Activated CD4-positive, alpha-beta T cell treated with anti-CD3 and anti-CD28 coated beads, Interleukin-2, amount 10 ng/mL, durations not matched to agents 7 days and 5 days (primary cell): ENCODE measurements around the gene KIAA0513. TPM values are rescaled to one million over a fixed set of nuclear protein-coding genes. Genes with fewer than 3 reads are reported as not detected.

Source experiments
- CTCF ChIA-PET: fragments of 350-600 bp; sonication (Branson Sonifier 250); formaldehyde crosslinking; loops from one replicate; lab custom pipeline; 2021; ENCODE audit warnings: antibody characterized with exemption; lab: Charles Lee
- POLR2A ChIA-PET: fragments of 350-600 bp; sonication (Branson Sonifier 250); formaldehyde crosslinking; loops from one replicate; lab custom pipeline; 2021; ENCODE audit warnings: antibody characterized with exemption; lab: Charles Lee
- DNase-seq: peaks from one replicate; pipeline ENCODE4 v3.0.0-alpha.2; 2020
- H3K27ac Mint-ChIP-seq: one replicate; pipeline ENCODE4 v1.8.0; 2021; ENCODE audit warnings: mild to moderate bottlenecking, moderate library complexity, mixed read lengths
- H3K27me3 Mint-ChIP-seq: one replicate; pipeline ENCODE4 v1.8.0; 2021; ENCODE audit warnings: mixed read lengths
- H3K36me3 Mint-ChIP-seq: one replicate; pipeline ENCODE4 v1.8.0; 2021; ENCODE audit warnings: low read depth, mixed read lengths
- H3K4me1 Mint-ChIP-seq: one replicate; pipeline ENCODE4 v1.8.0; 2021; ENCODE audit warnings: mixed read lengths
- H3K4me3 Mint-ChIP-seq: one replicate; pipeline ENCODE4 v1.8.0; 2021; ENCODE audit warnings: mild to moderate bottlenecking, moderate library complexity, mixed read lengths
- H3K9me3 Mint-ChIP-seq: one replicate; pipeline ENCODE4 v1.8.0; 2021; ENCODE audit warnings: mixed read lengths
- total RNA-seq, 2 experiments: library from RNA; stranded (reverse); gene quantifications; one replicate each; pipeline ENCODE4 v1.2.3, GENCODE V29; 2021

Gene KIAA0513
- total RNA-seq, 2 experiments from 2014 or later: 13.6 to 14.8 TPM

DNA sequence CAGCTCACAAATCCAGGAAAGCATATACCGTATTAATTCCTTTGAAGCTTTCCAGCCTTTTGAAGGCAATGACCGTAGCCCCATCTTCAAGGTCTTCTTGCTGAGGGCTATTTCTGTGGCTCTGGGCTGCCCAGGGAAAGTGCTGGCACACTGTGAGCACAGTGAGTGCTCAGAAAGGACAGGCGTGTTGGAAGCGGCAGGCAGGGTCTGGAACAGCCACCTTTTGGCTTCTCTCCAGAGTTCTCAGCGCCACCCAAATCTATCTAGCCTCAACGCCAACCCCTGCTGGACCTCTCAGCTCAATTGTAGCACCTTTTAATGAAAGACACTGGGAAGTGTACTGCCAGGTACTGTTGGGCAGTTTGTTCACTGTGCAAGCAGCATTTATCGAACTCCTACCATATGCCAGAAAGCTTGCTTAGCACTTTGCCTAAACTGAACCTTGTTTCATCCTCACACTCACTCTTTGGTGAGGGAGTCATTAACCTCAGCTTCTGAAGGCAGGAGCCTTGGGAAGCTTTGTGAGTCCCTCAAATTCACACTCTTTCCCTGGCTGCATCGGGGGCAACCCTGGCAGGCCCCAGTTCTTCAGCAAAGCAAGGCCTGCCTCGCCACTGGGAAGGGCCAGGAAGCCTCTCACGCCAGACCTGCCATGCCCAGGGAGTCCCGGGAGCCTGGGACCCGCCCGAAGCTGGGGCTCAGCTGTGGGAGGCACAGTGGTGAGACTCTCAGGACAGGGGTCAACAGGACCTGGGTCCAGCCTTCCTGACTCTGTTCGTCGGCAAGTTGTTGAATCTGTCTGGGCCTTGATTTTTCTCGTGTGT, 98.2 kb downstream of the KIAA0513 start:
- DNase-seq: no peak
- CTCF ChIA-PET: interaction anchor here (0.9 to 3.2 kb wide), 3 partner anchors 10 to 39 kb away, joined by 3 to 10 read pairs (median 3); no protein-coding TSS in a partner anchor
- no peaks in the 10 kb centered on the region for H3K9me3 Mint-ChIP-seq
- no peak overlapping the region for H3K4me3 Mint-ChIP-seq
- H3K36me3 Mint-ChIP-seq: no peaks in the 10 kb centered on the region
- no peak overlapping the region for H3K27ac Mint-ChIP-seq
- POLR2A ChIA-PET: no interaction called here
- H3K4me1 Mint-ChIP-seq: no peaks in the 10 kb centered on the region
- no peaks in the 10 kb centered on the region for H3K27me3 Mint-ChIP-seq

DNA sequence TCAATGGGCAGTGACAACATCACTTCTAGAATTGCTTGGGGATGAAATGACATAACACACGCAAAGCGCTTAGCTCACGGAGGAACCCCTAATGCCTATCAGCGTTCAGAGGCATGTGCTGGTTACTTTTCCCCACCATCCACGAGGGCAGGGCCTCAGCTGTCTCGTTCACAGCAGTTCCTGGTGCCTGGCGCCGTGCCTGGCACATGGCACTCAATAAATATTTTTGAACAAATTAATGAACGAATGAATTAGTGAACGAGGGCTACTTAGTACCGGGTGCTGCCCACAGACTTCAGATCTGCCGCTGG, 98.8 kb downstream of the KIAA0513 start:
- Mint-ChIP-seq H3K27me3 (no peaks in the 10 kb centered on the region), H3K4me1 (no peaks in the 10 kb centered on the region), H3K36me3 (no peaks in the 10 kb centered on the region), H3K27ac (no peak overlapping the region), H3K9me3 (no peaks in the 10 kb centered on the region), H3K4me3 (no peak overlapping the region)
- DNase-seq: no peak
- CTCF ChIA-PET: interaction anchor here (0.9 to 1.2 kb wide), 2 partner anchors 9 to 40 kb away, joined by 3 read pairs; no protein-coding TSS in a partner anchor
- POLR2A ChIA-PET: no interaction called here

GRCh38 chr16:85126705-85127378, 99.2 kb downstream of the KIAA0513 start:
- H3K4me3 Mint-ChIP-seq: no peak overlapping the region

DNA sequence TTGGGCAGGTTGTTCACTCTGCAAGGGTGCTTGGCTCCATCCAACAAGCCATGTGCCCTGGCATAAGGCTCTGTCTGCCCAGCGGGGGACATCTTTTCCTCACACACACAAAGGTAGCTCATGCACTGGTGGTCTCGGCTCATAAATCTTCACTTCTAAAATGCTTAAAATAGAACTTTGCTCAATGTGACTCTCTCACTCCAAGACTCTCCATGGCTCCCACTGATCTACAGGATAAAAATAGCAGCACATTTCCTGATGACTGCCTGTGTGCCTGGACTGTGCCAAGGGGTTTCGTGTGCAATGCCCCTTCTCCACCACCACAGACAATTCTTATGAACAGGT, 99.8 kb downstream of the KIAA0513 start:
- CTCF ChIA-PET: no interaction called here

More at GRCh38 chr16:85126705-85127378, 99.2 kb downstream of the KIAA0513 start:
- no peaks in the 10 kb centered on the region for H3K27me3 Mint-ChIP-seq
- ChIA-PET POLR2A (no interaction called here), CTCF (interaction anchor here (0.6 kb wide), 1 partner anchor 550 kb away, joined by 3 read pairs; no protein-coding TSS in a partner anchor)
- no peaks in the 10 kb centered on the region for H3K4me1 Mint-ChIP-seq
- no peak for DNase-seq
- H3K27ac Mint-ChIP-seq: no peak overlapping the region
- no peaks in the 10 kb centered on the region for H3K36me3 Mint-ChIP-seq
- no peaks in the 10 kb centered on the region for H3K9me3 Mint-ChIP-seq

GRCh38 chr16:85128079-85128837, 100.7 kb downstream of the KIAA0513 start:
- no peak for DNase-seq
- Mint-ChIP-seq H3K9me3 (no peaks in the 10 kb centered on the region), H3K27me3 (no peaks in the 10 kb centered on the region), H3K36me3 (no peaks in the 10 kb centered on the region), H3K27ac (no peak overlapping the region), H3K4me1 (no peaks in the 10 kb centered on the region), H3K4me3 (no peak overlapping the region)
- POLR2A ChIA-PET: no interaction called here
- CTCF ChIA-PET: no interaction called here

More for the DNA sequence above, 99.8 kb downstream of the KIAA0513 start:
- no peak for DNase-seq
- Mint-ChIP-seq H3K9me3 (no peaks in the 10 kb centered on the region), H3K36me3 (no peaks in the 10 kb centered on the region), H3K27ac (no peak overlapping the region), H3K4me1 (no peaks in the 10 kb centered on the region), H3K27me3 (no peaks in the 10 kb centered on the region), H3K4me3 (no peak overlapping the region)
- POLR2A ChIA-PET: no interaction called here

GRCh38 chr16:85129876-85130704, 102.5 kb downstream of the KIAA0513 start:
- Mint-ChIP-seq H3K36me3 (no peaks in the 10 kb centered on the region), H3K4me1 (no peaks in the 10 kb centered on the region), H3K9me3 (no peaks in the 10 kb centered on the region), H3K27me3 (no peaks in the 10 kb centered on the region), H3K4me3 (no peak overlapping the region), H3K27ac (no peak overlapping the region)
- POLR2A ChIA-PET: no interaction called here
- no peak for DNase-seq
- CTCF ChIA-PET: interaction anchor here (1.1 to 1.4 kb wide), 2 partner anchors 10 to 15 kb away, joined by 3 to 6 read pairs; no protein-coding TSS in a partner anchor

- Mint-ChIP-seq H3K27me3 (peaks cover 2% of the 10 kb centered on the region), H3K36me3 (no peaks in the 10 kb centered on the region), H3K4me3 (no peak overlapping the region), H3K4me1 (no peaks in the 10 kb centered on the region), H3K27ac (no peak overlapping the region), H3K9me3 (no peaks in the 10 kb centered on the region)
- CTCF ChIA-PET: interaction anchor here (1.1 to 1.4 kb wide), 2 partner anchors 10 to 16 kb away, joined by 3 to 6 read pairs; no protein-coding TSS in a partner anchor
- POLR2A ChIA-PET: no interaction called here
- no peak for DNase-seq
These were observed 103.1 kb downstream of the KIAA0513 start for GRCh38 chr16:85130705-85131028.

- CTCF ChIA-PET: interaction anchor here (0.6 to 0.7 kb wide), 2 partner anchors 364 to 396 kb away, joined by 3 read pairs; no protein-coding TSS in a partner anchor
- POLR2A ChIA-PET: no interaction called here
- no peak for DNase-seq
- peaks cover 13% of the 10 kb centered on the region for H3K27me3 Mint-ChIP-seq
- H3K27ac Mint-ChIP-seq: no peak overlapping the region
- H3K36me3 Mint-ChIP-seq: no peaks in the 10 kb centered on the region
- no peaks in the 10 kb centered on the region for H3K9me3 Mint-ChIP-seq
- no peaks in the 10 kb centered on the region for H3K4me1 Mint-ChIP-seq
- H3K4me3 Mint-ChIP-seq: no peak overlapping the region
These were observed 105.1 kb downstream of the KIAA0513 start for GRCh38 chr16:85132456-85133289.

DNA sequence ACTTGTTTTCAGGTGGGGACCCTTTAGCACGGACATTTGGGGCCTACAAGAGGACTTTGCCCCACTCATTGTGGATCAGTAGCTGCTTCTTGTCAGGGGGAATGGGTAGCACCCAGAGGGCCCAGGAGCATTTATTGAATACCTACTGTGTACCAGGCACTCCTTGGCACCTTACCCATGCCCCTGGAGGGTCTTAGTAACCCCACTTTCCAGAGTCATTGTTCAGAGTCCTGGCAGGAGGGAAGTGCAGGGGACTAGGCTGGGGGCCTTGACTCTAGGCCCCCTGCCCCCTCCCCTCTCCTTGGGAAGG, 105.7 kb downstream of the KIAA0513 start:
- POLR2A ChIA-PET: no interaction called here
- H3K4me1 Mint-ChIP-seq: no peaks in the 10 kb centered on the region

GRCh38 chr16:85134076-85134788, 106.6 kb downstream of the KIAA0513 start:
- Mint-ChIP-seq H3K9me3 (no peaks in the 10 kb centered on the region), H3K27ac (no peak overlapping the region), H3K4me1 (no peaks in the 10 kb centered on the region), H3K4me3 (no peak overlapping the region), H3K36me3 (no peaks in the 10 kb centered on the region), H3K27me3 (peaks cover 24% of the 10 kb centered on the region)
- CTCF ChIA-PET: no interaction called here
- no peak for DNase-seq
- POLR2A ChIA-PET: no interaction called here

More for the DNA sequence above, 105.7 kb downstream of the KIAA0513 start:
- Mint-ChIP-seq H3K4me3 (no peak overlapping the region), H3K27me3 (peaks cover 19% of the 10 kb centered on the region), H3K36me3 (no peaks in the 10 kb centered on the region), H3K27ac (no peak overlapping the region), H3K9me3 (no peaks in the 10 kb centered on the region)
- CTCF ChIA-PET: interaction anchor here (0.7 kb wide), 1 partner anchor 365 kb away, joined by 3 read pairs; no protein-coding TSS in a partner anchor
- no peak for DNase-seq

- no peaks in the 10 kb centered on the region for H3K36me3 Mint-ChIP-seq
- no peaks in the 10 kb centered on the region for H3K9me3 Mint-ChIP-seq
- no peak overlapping the region for H3K4me3 Mint-ChIP-seq
- no peaks in the 10 kb centered on the region for H3K4me1 Mint-ChIP-seq
- POLR2A ChIA-PET: no interaction called here
- H3K27ac Mint-ChIP-seq: no peak overlapping the region
- CTCF ChIA-PET: no interaction called here
- no peak for DNase-seq
- peaks cover 24% of the 10 kb centered on the region for H3K27me3 Mint-ChIP-seq
These were observed 107.2 kb downstream of the KIAA0513 start for GRCh38 chr16:85134789-85135142.
